ENCODE measurements around the gene RBM6.
"Not testable (repeated sequence)": the region's sequence is repeated elsewhere in the genome, so short reads cannot be mapped to it uniquely, and the experiment has no call there.

Gene RBM6, protein sequence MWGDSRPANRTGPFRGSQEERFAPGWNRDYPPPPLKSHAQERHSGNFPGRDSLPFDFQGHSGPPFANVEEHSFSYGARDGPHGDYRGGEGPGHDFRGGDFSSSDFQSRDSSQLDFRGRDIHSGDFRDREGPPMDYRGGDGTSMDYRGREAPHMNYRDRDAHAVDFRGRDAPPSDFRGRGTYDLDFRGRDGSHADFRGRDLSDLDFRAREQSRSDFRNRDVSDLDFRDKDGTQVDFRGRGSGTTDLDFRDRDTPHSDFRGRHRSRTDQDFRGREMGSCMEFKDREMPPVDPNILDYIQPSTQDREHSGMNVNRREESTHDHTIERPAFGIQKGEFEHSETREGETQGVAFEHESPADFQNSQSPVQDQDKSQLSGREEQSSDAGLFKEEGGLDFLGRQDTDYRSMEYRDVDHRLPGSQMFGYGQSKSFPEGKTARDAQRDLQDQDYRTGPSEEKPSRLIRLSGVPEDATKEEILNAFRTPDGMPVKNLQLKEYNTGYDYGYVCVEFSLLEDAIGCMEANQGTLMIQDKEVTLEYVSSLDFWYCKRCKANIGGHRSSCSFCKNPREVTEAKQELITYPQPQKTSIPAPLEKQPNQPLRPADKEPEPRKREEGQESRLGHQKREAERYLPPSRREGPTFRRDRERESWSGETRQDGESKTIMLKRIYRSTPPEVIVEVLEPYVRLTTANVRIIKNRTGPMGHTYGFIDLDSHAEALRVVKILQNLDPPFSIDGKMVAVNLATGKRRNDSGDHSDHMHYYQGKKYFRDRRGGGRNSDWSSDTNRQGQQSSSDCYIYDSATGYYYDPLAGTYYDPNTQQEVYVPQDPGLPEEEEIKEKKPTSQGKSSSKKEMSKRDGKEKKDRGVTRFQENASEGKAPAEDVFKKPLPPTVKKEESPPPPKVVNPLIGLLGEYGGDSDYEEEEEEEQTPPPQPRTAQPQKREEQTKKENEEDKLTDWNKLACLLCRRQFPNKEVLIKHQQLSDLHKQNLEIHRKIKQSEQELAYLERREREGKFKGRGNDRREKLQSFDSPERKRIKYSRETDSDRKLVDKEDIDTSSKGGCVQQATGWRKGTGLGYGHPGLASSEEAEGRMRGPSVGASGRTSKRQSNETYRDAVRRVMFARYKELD

DNA sequence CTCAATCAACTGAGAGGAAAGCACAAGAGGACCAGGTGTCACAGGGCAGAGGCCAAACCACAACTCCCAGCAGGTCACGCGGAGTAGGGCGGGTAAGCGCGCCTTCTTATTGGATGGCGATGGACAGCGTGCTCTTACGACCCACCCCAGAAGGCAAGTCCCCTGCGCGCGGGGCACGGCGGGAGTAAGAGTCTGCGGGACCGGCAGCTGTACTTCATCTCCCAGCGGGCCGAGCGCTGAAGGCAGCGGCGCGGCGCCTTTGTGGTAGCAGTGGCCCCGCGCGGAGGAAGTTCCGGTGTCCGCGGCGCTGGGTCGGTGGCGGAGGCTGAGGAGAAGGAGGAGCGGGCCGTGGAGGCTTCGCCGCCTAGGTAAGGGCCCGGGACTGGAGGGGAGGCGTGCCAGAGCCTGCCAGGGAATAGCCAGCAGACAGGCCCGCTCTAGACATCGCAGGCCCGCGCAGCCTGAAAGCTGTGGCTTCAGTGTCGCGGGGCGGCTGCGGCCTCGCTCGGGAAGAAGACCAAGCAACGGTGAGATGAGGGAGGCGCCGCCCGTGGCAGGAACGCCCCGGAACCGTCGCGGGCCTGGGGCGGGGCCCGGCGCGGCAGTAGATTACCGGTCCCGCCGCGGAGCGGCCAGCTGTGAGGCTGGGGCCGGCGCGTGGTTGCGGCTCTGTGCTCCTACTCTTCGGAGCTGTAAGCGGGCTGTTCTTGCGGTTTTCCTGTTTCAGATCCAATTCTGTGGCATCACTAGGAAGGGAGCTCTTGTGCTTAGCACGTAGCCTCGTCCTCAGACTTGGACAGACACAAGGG is at the start of gene RBM6:
Gene RBM6, plus strand, starts transcription at position 293 of the 809 bp plus-strand sequence. CDS start 22,492 bp downstream, outside the sequence.
- DNase-seq = peak; percentile 97

DNA sequence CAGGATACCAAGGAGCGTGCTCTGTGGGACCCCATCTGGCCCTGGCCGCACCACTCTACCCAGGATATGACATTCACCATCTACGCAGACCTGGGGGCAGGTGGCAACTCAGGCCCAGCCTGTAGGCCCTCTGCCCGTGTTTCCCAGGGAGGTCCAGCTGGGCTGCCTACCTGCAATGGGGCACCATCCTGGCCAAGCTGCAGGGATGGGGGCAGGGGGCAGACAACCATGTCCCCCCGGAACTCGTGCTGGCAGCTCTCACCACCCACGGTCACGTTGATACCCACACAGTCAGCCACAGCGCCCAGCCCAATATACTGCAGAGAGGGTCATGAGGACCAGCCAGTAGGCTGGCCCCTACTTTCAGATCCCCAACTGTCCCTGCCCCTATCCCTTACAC is 44.2 kb upstream of the RBM6 start:
- no peak for DNase-seq

- no peak for DNase-seq
These were observed 43.6 kb upstream of the RBM6 start for GRCh38 chr3:49896345-49896744.

GRCh38 chr3:49898991-49899390 is 41.0 kb upstream of the RBM6 start:
- no peak for DNase-seq

DNA sequence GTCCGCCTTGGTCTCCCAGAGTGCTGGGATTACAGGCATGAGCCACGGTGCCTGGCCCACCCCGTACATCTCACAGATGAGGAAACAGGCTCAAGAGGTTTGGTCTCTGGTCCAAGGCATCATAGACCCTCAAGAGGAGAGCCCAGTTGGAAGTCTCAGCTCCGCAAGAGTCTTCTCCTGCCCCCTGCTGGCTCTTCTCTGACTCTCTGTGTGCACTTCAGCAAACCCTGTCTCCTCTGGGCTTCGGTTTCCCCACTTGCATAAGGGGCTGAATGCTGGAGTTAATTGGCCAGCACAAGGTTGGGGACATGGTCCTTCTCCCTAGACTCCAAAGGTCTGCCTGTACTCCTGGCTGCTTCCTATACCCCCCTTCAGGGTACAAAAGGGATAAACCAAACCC is 40.1 kb upstream of the RBM6 start:
- no peak for DNase-seq

- DNase-seq = no peak
These were observed 39.3 kb upstream of the RBM6 start for GRCh38 chr3:49900491-49901153.

DNA sequence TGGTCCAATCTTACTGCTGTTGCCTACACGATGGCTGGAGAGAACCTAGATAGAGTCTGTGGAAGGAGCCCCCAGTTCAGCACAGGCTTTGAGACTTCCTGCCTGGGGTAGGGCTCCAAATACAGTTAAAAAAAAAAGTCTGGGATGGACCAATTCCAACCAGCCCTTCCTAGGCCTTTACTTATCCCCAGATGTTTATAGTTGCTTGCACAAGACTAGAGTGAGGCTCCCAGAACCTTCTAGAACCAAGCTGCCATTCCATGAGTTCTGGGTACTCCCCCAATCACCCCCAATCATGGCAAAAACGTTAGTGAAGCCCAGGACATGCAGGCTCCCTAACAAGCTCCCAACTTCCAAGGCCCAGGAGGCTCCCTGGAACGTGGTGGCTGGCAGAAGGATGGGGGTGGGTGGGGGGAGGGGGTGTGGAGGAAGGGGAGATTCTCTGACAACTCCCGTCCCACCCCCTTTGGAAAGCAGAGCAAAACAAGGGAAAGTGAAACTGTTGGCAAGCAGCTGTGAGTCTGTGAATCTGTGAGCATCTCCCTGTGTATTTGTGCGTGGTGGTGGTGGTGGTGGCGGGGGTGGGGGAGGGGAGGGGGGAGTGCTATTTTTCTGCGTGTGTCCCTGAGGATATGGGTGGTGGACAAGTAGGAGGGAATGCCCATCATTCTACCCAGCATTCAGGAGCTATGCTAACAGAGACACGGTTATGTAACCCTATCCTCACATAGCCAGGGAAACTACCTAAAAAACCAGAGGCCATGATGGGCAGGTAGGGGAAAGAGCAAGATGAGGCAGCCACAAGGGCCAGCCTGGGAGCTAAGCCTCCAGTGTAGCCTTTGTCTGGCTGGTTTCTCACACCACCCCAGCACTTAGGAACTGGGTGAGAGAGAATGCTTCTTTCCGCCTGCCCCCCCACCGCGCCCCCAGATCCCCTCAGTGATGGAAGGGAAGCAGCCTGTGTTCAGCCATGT is 38.3 kb upstream of the RBM6 start:
- DNase-seq = no peak

GRCh38 chr3:49902511-49903345 is 37.2 kb upstream of the RBM6 start:
- no peak for DNase-seq

DNA sequence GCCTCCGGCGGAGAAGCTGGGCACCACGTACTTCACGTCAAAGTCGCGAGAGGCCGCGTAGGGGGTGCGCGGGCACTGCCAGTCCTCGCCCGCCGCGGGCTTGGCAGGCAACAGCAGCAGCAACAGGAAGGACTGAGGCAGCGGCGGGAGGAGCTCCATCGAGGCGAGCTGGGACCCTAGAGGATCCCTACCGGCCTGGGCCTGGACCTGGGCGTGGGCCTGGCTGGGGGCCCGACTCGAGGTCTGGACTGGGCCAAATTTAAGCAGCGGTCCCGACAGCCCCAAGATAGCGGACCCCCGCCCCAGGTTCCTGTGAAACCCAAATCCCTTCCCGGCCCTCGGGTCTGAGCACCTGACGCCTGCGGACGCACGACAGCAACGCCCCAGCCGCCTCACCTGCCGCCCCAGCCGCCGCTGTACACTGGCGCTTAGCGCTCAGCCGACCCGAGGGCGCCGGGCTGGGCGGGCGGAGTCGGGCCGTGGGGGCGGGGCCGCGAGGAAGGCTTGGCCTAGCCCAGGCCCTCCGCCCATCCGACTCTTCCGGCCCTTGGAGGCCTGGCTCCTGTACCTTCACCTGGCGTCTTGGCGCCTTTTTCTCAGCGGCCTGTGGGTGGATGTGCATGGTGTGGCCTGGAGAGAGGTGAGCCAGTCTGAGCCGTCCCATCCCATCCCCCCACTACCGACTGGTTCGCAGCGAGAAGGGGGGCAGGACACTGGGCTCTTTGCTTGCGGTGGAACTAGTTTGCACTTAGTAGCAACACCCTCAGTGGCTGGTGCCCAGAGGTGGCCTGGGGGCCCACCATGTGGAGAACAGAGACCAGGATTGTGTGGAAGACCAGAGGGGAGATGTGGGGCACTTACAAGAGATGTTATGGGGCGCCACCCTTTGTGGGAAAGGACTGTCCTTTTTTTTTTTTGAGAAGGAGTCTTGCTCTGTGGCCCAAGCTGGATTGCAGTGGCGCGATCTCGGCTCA is 36.2 kb upstream of the RBM6 start, which contains the start of gene MST1R:
Gene MST1R, minus strand, starts transcription at position 423 of the 974 bp plus-strand sequence. Its CDS starts 264 bp downstream, at position 159.
- DNase-seq = peak; percentile 52

DNA sequence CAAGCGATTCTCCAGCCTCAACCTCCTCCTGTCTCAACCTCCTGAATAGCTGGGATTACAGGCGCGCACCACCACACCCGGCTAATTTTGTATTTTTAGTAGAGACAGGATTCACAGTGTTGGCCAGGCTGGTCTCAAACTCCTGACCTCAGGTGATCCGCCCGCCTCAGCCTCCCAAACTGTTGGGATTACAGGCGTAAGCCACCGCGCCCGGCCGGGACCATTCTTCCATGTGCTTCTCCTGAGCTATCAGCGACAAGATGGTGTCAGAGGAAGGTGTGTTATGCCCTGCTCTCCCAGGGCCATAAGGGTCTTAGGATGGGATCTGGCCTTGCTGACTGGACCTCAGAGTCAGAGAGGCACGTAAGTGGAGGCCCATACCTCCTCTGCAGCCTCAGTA is 35.5 kb upstream of the RBM6 start:
- not testable (repeated sequence) for DNase-seq

- DNase-seq = peak; percentile 65
These were observed 33.7 kb upstream of the RBM6 start for GRCh38 chr3:49906073-49906743.

DNA sequence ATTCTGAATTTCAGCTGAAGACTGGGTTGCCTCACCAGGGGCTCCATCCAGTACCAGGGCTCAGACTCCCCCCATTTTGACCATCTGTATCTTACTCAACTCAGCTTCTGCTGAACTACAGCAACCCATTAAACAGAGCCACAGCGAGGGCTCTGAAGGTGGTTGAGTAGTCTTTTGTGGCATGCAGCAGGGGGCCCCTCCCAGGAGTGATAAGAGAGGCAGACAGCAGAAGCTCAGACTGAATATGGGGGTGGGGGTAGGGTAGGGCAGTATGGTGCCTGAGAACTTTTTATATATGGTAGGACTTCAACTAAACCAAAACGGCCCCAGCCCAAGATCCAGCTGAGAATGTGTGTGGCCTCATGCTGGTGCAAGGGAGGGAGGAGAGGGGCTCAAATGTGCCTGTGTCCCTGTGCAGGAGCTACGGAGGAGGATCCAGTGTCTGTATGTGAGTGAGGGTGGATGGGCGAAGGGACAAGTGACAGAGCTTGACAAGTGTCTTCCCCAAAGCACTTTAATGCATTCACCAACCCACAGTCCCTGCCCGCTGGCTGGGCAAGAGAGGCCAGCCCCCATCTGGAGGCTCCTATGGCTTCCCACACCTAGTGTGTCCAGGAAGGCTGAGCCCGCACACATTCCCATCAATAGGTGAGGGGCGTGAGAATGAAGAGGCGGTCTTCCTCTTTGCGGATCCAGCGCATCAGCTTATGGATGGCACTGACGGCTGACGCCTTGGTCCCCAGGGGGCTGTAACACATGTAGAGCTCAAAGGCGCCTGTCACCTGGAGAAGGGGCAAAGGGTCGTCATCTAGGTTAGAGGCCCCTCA is 31.4 kb upstream of the RBM6 start:
- DNase-seq = no peak

DNA sequence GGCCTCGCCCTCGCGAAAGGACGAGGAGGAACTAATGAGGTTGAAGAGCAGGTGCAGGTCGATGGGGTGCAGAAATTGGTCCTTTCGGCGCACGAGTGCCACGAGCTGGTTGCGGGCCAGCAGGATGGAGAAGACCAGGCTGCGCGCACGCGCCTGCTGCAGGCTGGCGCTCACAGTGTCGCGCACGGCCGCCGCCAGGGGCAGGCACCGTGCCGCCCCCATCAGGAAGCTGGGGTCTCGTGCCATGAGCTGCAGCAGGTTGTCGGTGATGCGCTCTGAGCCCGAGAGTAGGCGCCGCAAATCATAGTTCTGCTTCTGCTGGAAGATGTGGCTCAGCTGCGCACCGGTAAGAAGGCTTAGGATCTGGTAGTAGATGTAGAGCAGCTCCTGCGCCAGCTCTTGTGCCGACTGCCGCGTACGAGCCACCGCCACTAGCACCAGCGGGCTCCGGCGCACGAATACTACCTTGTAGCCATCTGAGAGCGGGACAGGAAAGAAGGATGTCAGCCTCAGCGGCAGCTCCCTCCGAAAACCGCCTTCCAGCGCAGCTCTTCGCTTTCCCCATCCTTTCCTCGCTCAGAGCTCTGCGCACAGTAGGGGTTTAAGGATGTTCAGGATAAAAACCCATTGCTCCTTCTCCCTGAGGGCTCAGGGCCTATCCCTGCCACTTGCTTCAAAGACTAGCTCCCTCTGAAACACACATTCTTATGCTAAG is 29.4 kb upstream of the RBM6 start:
- no peak for DNase-seq

- no peak for DNase-seq
These were observed 28.9 kb upstream of the RBM6 start for GRCh38 chr3:49911124-49911420.

GRCh38 chr3:49911611-49912010 is 28.3 kb upstream of the RBM6 start:
- DNase-seq = no peak

GRCh38 chr3:49912881-49913281 is 27.1 kb upstream of the RBM6 start:
- no peak for DNase-seq
